ENCODE results near the gene LGALS14.

- TF ChIP-seq CTCF (conservative IDR thresholded peaks at IDR 0.05; ENCODE audit: low read depth, low read length) = no peak
- no peak for TF ChIP-seq EZH2 (IDR thresholded peaks at IDR 0.05; ENCODE audit: low read length, unreplicated experiment)
Observed at GRCh38 chr19:39752795-39753194, 48.5 kb downstream of the LGALS14 start.

All from PC-3 (cell line).